ENCODE measurements around the gene KLHL26.
"Not testable (repeated sequence)": the region's sequence is repeated elsewhere in the genome, so short reads cannot be mapped to it uniquely, and the experiment has no call there.

The KLHL26 gene

DNA sequence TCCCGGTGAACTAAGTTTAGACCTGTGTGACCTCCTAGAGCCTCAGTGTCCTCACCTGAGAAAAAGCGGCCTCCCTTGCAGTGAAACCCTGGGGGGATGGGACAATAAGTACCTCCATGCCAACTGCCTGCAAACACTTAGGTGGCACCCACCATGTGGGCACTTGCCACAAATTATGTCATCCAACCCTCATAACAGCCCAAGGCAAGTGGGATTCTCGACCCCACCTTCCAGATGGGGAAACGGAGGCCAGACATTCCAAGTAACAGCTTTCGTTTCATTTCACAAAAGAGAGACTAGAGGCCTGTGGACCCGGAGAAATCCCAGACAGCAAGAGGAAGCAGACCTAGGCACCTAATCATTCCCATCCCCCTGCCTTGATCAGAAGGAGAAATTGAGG lies 41.4 kb upstream of the KLHL26 start:
- no peak for TF ChIP-seq CTCF (IDR thresholded peaks at IDR 0.05; ENCODE audit: low read depth, low read length)
- DNase-seq (ENCODE audit: low read depth in 2 of 2), result no peak
- H3K4me3 ChIP-seq (replicated peaks in 1 of 2; ENCODE audit: low read depth in 2 of 2, low read length in 2 of 2), result no peak overlapping the region

DNA sequence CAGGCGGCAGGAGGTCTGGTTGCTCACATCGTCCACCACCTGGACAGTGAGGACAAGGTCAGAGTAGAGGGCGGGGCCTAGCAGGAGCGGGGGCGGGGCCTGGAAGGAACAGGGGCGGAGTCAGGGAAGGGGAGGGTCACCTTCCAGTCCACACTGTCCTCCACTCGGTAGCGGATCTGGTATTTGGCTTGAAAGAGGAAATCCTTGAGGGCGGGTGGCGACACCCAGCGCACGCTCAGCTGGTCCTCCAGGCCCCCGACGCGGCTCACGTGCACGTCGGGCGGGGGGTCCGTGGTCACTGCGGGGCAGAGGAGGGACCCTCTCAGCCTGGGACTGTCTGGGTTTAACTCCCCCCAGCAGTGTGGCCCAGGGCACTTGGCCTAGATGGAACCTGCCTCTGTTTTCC lies 40.1 kb upstream of the KLHL26 start:
- no peak overlapping the region for H3K4me3 ChIP-seq (replicated peaks in 1 of 2; ENCODE audit: low read depth in 2 of 2, low read length in 2 of 2)
- no peak for TF ChIP-seq CTCF (IDR thresholded peaks at IDR 0.05; ENCODE audit: low read depth, low read length)
- peak; percentile 31 to 43 for DNase-seq (ENCODE audit: low read depth in 2 of 2)

DNA sequence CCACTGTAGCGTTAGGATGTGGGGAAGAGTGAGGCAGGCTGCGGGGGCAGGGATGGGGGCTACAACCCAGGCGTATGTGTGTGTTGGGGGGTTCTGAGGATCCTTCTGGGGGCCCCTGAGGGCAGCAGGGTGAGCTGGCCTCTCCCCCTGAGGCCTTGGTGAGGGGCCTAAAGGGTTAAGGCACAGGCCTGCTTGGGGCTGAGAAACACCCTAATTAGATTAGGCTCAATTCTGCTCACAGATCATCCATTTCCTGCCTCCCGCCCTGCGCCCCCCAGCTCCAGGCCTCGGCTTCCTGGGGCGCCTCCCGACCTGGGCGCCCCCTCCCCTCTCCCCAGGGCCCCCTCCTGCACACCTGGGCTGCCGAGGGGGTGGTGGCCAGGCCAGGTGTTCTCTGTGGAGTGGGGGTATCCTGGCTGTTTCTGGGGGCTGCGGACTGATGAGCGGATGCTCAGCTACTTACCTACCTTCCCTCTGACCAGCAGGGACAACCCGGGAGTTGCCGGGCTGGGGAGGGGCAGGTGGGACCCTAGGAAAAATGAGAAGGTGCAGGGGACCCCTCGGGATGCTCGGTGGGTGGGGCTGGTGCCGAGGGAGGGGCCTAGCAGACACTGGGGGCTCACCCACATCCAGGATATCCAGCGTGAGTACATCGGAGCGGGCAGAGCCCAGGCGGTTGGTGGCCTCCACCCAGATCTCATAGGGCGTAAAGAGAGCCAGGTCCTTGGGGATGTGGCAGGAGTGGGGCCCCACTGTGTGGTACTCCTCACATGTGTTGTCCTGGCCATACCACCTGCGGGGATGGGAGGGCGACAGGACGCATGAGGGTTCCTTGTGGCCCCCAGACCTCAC lies 38.8 kb upstream of the KLHL26 start:
- no peak for DNase-seq (ENCODE audit: low read depth in 2 of 2)
- H3K4me3 ChIP-seq (replicated peaks in 1 of 2; ENCODE audit: low read depth in 2 of 2, low read length in 2 of 2), result no peak overlapping the region
- no peak for TF ChIP-seq CTCF (IDR thresholded peaks at IDR 0.05; ENCODE audit: low read depth, low read length)

GRCh38 chr19:18599485-18599884 lies 37.3 kb upstream of the KLHL26 start:
- DNase-seq (ENCODE audit: low read depth in 2 of 2), result no peak
- no peak overlapping the region for H3K4me3 ChIP-seq (replicated peaks in 1 of 2; ENCODE audit: low read depth in 2 of 2, low read length in 2 of 2)

DNA sequence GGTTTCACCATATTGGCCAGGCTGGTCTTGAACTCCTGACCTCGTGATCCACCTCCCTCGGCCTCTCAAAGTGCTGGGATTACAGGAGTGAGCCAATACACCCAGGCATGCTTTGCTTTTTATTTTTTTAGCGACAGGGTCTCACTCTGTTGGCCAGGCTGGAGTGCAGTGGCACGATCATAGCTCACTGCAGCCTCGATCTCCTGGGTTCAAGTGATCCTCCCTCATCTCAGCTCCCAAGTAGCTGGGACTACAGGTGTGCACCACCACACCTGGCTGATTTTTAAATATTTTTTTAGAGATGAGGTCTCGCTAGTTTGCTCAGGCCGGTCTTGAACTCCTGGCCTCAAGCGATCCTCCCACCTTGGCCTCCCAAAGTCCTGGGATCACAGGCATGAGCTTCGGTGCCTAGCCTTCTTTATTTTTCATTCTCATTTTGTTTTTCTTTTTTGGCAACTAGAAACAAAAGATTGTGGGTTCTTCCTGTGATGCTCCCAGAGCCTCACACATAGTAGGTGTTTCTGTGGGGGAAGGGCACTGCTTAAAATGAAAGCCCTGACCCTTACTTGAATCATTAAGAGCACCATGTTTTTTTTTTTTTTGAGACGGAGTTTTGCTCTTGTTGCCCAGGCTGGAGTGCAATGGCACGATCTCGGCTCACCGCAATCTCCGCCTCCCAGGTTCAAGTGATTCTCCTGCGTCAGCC lies 36.0 kb upstream of the KLHL26 start:
- DNase-seq (ENCODE audit: low read depth in 2 of 2); H3K4me3 ChIP-seq (replicated peaks in 1 of 2; ENCODE audit: low read depth in 2 of 2, low read length in 2 of 2): not testable (repeated sequence)

More at GRCh38 chr19:18599485-18599884, 37.3 kb upstream of the KLHL26 start:
- no peak for TF ChIP-seq CTCF (IDR thresholded peaks at IDR 0.05; ENCODE audit: low read depth, low read length)

GRCh38 chr19:18601875-18602274 lies 35.0 kb upstream of the KLHL26 start:
- DNase-seq (ENCODE audit: low read depth in 2 of 2), result no peak
- no peak for TF ChIP-seq CTCF (IDR thresholded peaks at IDR 0.05; ENCODE audit: low read depth, low read length)
- no peak overlapping the region for H3K4me3 ChIP-seq (replicated peaks in 1 of 2; ENCODE audit: low read depth in 2 of 2, low read length in 2 of 2)

GRCh38 chr19:18603255-18603957 lies 33.4 kb upstream of the KLHL26 start:
- peak; percentile 29 to 34 for DNase-seq (ENCODE audit: low read depth in 2 of 2)
- peak; percentile 48 for TF ChIP-seq CTCF (IDR thresholded peaks at IDR 0.05; ENCODE audit: low read depth, low read length)
- peak overlapping the region in 1 of 2 donors; percentile 5 for H3K4me3 ChIP-seq (replicated peaks in 1 of 2; ENCODE audit: low read depth in 2 of 2, low read length in 2 of 2)

Data from cardiac fibroblast (primary cell).